Astrocyte (in vitro differentiated cells and primary cell): Measurements from ENCODE around the gene ABCC4.

Experiments
- EZH2 ChIP-seq: IDR thresholded peaks from 2 replicates; pipeline ENCODE4 v1.6.1; 2012; ENCODE audit warnings: mild to moderate bottlenecking, low read length, inconsistent platforms; ENCODE audit not compliant: insufficient read depth
- TF ChIP-seq, protein P1 (sequence below): IDR thresholded peaks from 2 replicates; pipeline ENCODE4 v1.5.1; 2011; ENCODE audit warnings: low read depth, mild to moderate bottlenecking, inconsistent platforms, low read length, moderate library complexity; ENCODE audit not compliant: insufficient read depth

DNA sequence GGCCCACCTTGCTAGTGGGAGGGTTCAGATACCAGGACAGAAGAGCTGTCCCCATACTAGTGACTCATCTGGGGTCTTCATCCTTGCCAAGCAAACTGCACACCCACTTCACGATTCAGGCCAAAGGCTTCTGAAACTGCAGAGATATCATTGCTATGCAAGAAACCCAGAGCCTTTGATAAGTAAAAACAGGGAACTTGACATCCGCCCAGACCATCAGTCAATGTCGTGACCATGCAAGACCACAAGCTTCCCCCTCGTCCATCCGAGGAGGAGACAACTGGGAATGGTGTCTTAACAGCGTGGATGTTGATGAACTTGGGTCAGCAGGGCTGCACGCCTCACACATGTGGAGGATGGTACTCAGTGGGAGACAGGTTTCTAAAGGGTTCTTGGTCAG lies 58.0 kb downstream of the ABCC4 start:
- TF ChIP-seq, protein P1, sequence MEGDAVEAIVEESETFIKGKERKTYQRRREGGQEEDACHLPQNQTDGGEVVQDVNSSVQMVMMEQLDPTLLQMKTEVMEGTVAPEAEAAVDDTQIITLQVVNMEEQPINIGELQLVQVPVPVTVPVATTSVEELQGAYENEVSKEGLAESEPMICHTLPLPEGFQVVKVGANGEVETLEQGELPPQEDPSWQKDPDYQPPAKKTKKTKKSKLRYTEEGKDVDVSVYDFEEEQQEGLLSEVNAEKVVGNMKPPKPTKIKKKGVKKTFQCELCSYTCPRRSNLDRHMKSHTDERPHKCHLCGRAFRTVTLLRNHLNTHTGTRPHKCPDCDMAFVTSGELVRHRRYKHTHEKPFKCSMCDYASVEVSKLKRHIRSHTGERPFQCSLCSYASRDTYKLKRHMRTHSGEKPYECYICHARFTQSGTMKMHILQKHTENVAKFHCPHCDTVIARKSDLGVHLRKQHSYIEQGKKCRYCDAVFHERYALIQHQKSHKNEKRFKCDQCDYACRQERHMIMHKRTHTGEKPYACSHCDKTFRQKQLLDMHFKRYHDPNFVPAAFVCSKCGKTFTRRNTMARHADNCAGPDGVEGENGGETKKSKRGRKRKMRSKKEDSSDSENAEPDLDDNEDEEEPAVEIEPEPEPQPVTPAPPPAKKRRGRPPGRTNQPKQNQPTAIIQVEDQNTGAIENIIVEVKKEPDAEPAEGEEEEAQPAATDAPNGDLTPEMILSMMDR = no peak
- no peak for TF ChIP-seq EZH2
